Suprapubic skin (tissue), 4 donors: ENCODE data around the gene KLC4. TPM values are rescaled to one million over a fixed set of nuclear protein-coding genes. Genes with fewer than 3 reads are reported as not detected.

Source experiments
- DNase-seq, 2 donors: peaks; one replicate each; pipeline ENCODE4 v3.0.0-alpha.2; 2019; ENCODE audit warnings: low spot score in 2 of 2
- H3K27ac ChIP-seq: fragments of 200-600 bp; sonication (generic); one replicate; pipeline ENCODE4 v1.5.1; 2019
- H3K27me3 ChIP-seq: fragments of 200-600 bp; sonication (generic); one replicate; pipeline ENCODE4 v1.5.1; 2019
- H3K36me3 ChIP-seq: fragments of 200-600 bp; sonication (generic); one replicate; pipeline ENCODE4 v1.5.1; 2019
- H3K4me1 ChIP-seq: fragments of 200-600 bp; sonication (generic); one replicate; pipeline ENCODE4 v1.5.1; 2019
- H3K4me3 ChIP-seq: fragments of 200-600 bp; sonication (generic); one replicate; pipeline ENCODE4 v1.5.1; 2019; ENCODE audit warnings: mild to moderate bottlenecking
- H3K9me3 ChIP-seq: fragments of 200-600 bp; sonication (generic); one replicate; pipeline ENCODE4 v1.5.1; 2019
- CTCF ChIP-seq, 2 donors: fragments of 200-600 bp in 1 of 2; fragments of 450-650 bp in 1 of 2; sonication (generic) in 1 of 2; IDR thresholded peaks; one replicate each; pipeline ENCODE4 v1.5.1; 2016 to 2019; ENCODE audit warnings: antibody characterized with exemption in 2 of 2, mild to moderate bottlenecking in 1 of 2, moderate library complexity in 1 of 2
- EP300 ChIP-seq: sonication (generic); formaldehyde crosslinking; IDR thresholded peaks from one replicate; pipeline ENCODE4 v1.6.1; 2017; ENCODE audit warnings: antibody characterized with exemption
- POLR2A ChIP-seq, 2 donors: fragments of 450-650 bp; IDR thresholded peaks; one replicate each; pipeline ENCODE4 v1.6.1; 2017; ENCODE audit warnings: antibody characterized with exemption in 2 of 2, mild to moderate bottlenecking in 2 of 2, moderate library complexity in 2 of 2
- POLR2AphosphoS5 ChIP-seq, 3 donors: sonication (generic); formaldehyde crosslinking; IDR thresholded peaks; one replicate each; pipeline ENCODE4 v1.6.1; 2017; ENCODE audit warnings: antibody characterized with exemption in 3 of 3
- WGBS: methylation state at CpG from one replicate; pipeline ENCODE4 v1.1.5; 2018; 5-methylcytosine and 5-hydroxymethylcytosine counted together
- total RNA-seq, 4 donors: library from RNA; depleted of rRNA; stranded (reverse); fragments of >200 nt; gene quantifications; one replicate each; pipeline ENCODE4 v1.1.0, GENCODE V29; 2016

Gene KLC4
- total RNA-seq, 4 donors from 2014 or later = 15.0 to 45.9 (median 24.4) TPM

GRCh38 chr6:43043310-43043709, 16.1 kb upstream of the KLC4 start:
- Histone ChIP-seq H3K4me1 (no peaks in the 10 kb centered on the region), H3K9me3 (no peaks in the 10 kb centered on the region), H3K36me3 (peaks cover 83% of the 10 kb centered on the region), H3K27ac (no peak overlapping the region), H3K4me3 (no peak overlapping the region), H3K27me3 (no peaks in the 10 kb centered on the region)
- DNase-seq = no peak
- TF ChIP-seq CTCF (IDR thresholded peaks at IDR 0.05) (no peak), POLR2A (IDR thresholded peaks at IDR 0.05) (no peak), EP300 (no peak), POLR2AphosphoS5 (IDR thresholded peaks at IDR 0.05) (no peak)
- WGBS = 94% methylated on average over 9 of the region's 9 CpGs

- no peaks in the 10 kb centered on the region for H3K4me1 ChIP-seq
- H3K27ac ChIP-seq = no peak overlapping the region
- 98% methylated on average over 7 of the region's 11 CpGs for WGBS
- TF ChIP-seq POLR2AphosphoS5 (IDR thresholded peaks at IDR 0.05) (no peak), POLR2A (IDR thresholded peaks at IDR 0.05) (no peak), EP300 (no peak), CTCF (IDR thresholded peaks at IDR 0.05) (no peak)
- H3K9me3 ChIP-seq = no peaks in the 10 kb centered on the region
- peaks cover 82% of the 10 kb centered on the region for H3K36me3 ChIP-seq
- no peak overlapping the region for H3K4me3 ChIP-seq
- no peak for DNase-seq
- no peaks in the 10 kb centered on the region for H3K27me3 ChIP-seq
These were observed 14.0 kb upstream of the KLC4 start for GRCh38 chr6:43045371-43045930.

- Histone ChIP-seq H3K4me1 (peaks cover 12% of the 10 kb centered on the region), H3K36me3 (peaks cover 70% of the 10 kb centered on the region), H3K27ac (no peak overlapping the region), H3K4me3 (no peak overlapping the region), H3K27me3 (no peaks in the 10 kb centered on the region), H3K9me3 (no peaks in the 10 kb centered on the region)
- TF ChIP-seq CTCF (IDR thresholded peaks at IDR 0.05) = no peak
- no peak for TF ChIP-seq POLR2A (IDR thresholded peaks at IDR 0.05)
- no peak for TF ChIP-seq EP300
- no peak for TF ChIP-seq POLR2AphosphoS5 (IDR thresholded peaks at IDR 0.05)
- no peak for DNase-seq
- WGBS = 87% methylated on average over 6 of the region's 7 CpGs
These were observed 11.4 kb upstream of the KLC4 start for GRCh38 chr6:43047998-43048397.

DNA sequence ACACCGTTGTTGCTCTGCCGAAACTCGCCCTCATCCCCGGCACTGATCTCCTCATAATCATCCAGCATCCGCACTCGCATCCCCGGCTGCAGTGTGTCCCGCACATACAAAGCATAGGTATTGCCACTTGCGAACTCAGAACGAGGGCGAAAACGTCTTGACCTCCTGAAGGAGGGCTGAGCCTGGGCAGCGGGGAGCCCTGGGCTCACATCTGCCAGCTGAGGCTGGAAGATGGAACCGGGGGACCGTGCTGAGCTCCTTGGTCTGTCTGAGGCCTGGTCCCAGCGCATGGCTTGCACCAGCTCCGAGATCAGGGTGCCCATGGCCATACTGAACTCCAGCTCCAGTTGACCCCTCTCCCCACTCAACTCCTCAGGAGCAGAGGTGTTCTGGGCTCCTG, 8.4 kb upstream of the KLC4 start:
- Histone ChIP-seq H3K36me3 (peaks cover 47% of the 10 kb centered on the region), H3K4me1 (peaks cover 19% of the 10 kb centered on the region), H3K9me3 (no peaks in the 10 kb centered on the region), H3K4me3 (no peak overlapping the region), H3K27ac (no peak overlapping the region), H3K27me3 (no peaks in the 10 kb centered on the region)
- no peak for TF ChIP-seq POLR2AphosphoS5 (IDR thresholded peaks at IDR 0.05)
- no peak for TF ChIP-seq CTCF (IDR thresholded peaks at IDR 0.05)
- TF ChIP-seq EP300 = no peak
- TF ChIP-seq POLR2A (IDR thresholded peaks at IDR 0.05) = no peak
- no peak for DNase-seq
- WGBS = 90% methylated on average over 17 of the region's 17 CpGs

- Histone ChIP-seq H3K27me3 (no peaks in the 10 kb centered on the region), H3K4me1 (peaks cover 19% of the 10 kb centered on the region), H3K4me3 (peak overlapping the region; percentile 63), H3K36me3 (peaks cover 47% of the 10 kb centered on the region), H3K27ac (no peak overlapping the region), H3K9me3 (no peaks in the 10 kb centered on the region)
- no peak for DNase-seq
- TF ChIP-seq CTCF (IDR thresholded peaks at IDR 0.05) (no peak), EP300 (no peak), POLR2A (IDR thresholded peaks at IDR 0.05) (no peak), POLR2AphosphoS5 (IDR thresholded peaks at IDR 0.05) (no peak)
- WGBS = 90% methylated on average over 14 of the region's 19 CpGs
These were observed 7.1 kb upstream of the KLC4 start for GRCh38 chr6:43052225-43052841.
